SK-N-SH (cell line): ENCODE measurements around the gene FAM227B.
"Not testable (repeated sequence)": the region's sequence is repeated elsewhere in the genome, so short reads cannot be mapped to it uniquely, and the experiment has no call there.

Source experiments
- CTCF ChIP-seq: fragments of 200-600 bp; sonication (generic); IDR thresholded peaks from 2 replicates; pipeline ENCODE4 v1.6.1; 2017; ENCODE audit warnings: antibody characterized with exemption, mild to moderate bottlenecking, moderate library complexity
- MAX ChIP-seq: IDR thresholded peaks from 2 replicates; pipeline ENCODE4 v1.4.0; 2012; ENCODE audit warnings: low read depth
- MEF2A ChIP-seq: IDR thresholded peaks from 2 replicates; pipeline ENCODE4 v1.4.0; 2012; ENCODE audit warnings: low read depth, borderline replicate concordance
- POLR2AphosphoS5 ChIP-seq: IDR thresholded peaks from 2 replicates; pipeline ENCODE4 v1.6.1; 2012; ENCODE audit warnings: low read depth, low read length

GRCh38 chr15:49612240-49612639 is 8.4 kb downstream of the FAM227B start:
- not testable (repeated sequence) for TF ChIP-seq CTCF, MAX, POLR2AphosphoS5, MEF2A
